Muscle layer of colon (tissue), 2 donors: ENCODE data around the gene PROM1.

Experiments used
- H3K27ac ChIP-seq: one replicate; pipeline ENCODE4 v1.7.0; 2013; ENCODE audit warnings: low read depth, mild to moderate bottlenecking, low read length, moderate library complexity
- H3K27me3 ChIP-seq, 2 donors: one replicate each; pipeline ENCODE4 v1.7.0; 2013; ENCODE audit warnings: low read length in 2 of 2, mild to moderate bottlenecking in 2 of 2; ENCODE audit not compliant: insufficient read depth in 2 of 2, control insufficient read depth in 1 of 2
- H3K36me3 ChIP-seq: one replicate; pipeline ENCODE4 v1.7.0; 2013; ENCODE audit warnings: mild to moderate bottlenecking, low read length; ENCODE audit not compliant: insufficient read depth
- H3K4me1 ChIP-seq: one replicate; pipeline ENCODE4 v1.7.0; 2013; ENCODE audit warnings: mild to moderate bottlenecking, low read length; ENCODE audit not compliant: insufficient read depth
- H3K4me3 ChIP-seq, 2 donors: one replicate each; pipeline ENCODE4 v1.7.0; 2013; ENCODE audit warnings: low read length in 2 of 2, low read depth in 1 of 2, mild to moderate bottlenecking in 1 of 2, moderate library complexity in 1 of 2
- H3K9ac ChIP-seq: one replicate; pipeline ENCODE4 v1.7.0; 2013; ENCODE audit warnings: low read length
- H3K9me3 ChIP-seq: one replicate; pipeline ENCODE4 v1.7.0; 2013; ENCODE audit warnings: mild to moderate bottlenecking, low read length
- donor health status: abdominal sarcoma.
- donor health status: Adenocarcinoma of cecum.

Gene PROM1

GRCh38 chr4:15976456-15977447 lies 107.1 kb downstream of the PROM1 start:
- Histone ChIP-seq H3K27me3 (no peaks in the 10 kb centered on the region), H3K27ac (no peak overlapping the region), H3K36me3 (no peaks in the 10 kb centered on the region), H3K9ac (no peak overlapping the region), H3K4me1 (no peaks in the 10 kb centered on the region), H3K9me3 (no peaks in the 10 kb centered on the region), H3K4me3 (no peak overlapping the region)

- Histone ChIP-seq H3K36me3 (no peaks in the 10 kb centered on the region), H3K9me3 (no peaks in the 10 kb centered on the region), H3K4me3 (no peak overlapping the region), H3K27ac (no peak overlapping the region), H3K4me1 (no peaks in the 10 kb centered on the region), H3K27me3 (no peaks in the 10 kb centered on the region), H3K9ac (no peak overlapping the region)
These were observed 112.6 kb downstream of the PROM1 start for GRCh38 chr4:15971068-15971801.

DNA sequence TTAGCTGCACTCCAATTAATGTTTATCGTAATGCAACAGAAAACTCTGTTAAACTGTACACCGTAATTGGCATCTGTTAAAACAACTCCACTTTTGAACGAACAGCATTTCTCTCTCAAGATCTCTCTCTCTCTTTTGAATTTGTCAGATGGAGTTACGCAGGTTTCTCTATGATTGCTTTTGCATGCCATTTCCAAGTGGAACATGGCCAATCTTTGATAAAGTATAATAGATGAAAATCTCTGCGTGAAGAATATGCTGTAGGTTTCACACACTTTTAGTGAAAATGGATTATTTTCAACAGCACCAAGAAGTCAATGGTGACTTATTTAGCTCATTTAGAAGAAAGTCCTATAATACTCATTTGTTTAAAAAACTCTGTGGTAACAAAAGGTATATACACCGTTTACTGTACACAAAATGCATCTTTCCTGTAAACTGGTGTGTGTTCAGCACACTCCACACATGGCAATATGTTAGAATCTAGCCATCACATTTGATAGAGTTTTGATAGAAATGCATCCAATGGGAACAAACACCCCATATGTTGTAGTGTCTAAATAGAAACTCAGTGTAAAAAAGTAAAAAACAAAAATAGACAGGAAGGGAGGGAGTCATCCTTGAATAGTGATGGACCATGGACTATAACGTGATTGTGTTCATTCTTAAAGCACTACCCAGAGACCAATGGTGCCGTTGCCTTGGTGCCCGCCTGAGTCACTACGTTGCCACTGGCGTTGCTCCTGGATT lies 115.1 kb downstream of the PROM1 start:
- Histone ChIP-seq H3K27me3 (no peaks in the 10 kb centered on the region), H3K9me3 (no peaks in the 10 kb centered on the region), H3K9ac (no peak overlapping the region), H3K27ac (no peak overlapping the region), H3K4me3 (no peak overlapping the region), H3K36me3 (no peaks in the 10 kb centered on the region), H3K4me1 (no peaks in the 10 kb centered on the region)

DNA sequence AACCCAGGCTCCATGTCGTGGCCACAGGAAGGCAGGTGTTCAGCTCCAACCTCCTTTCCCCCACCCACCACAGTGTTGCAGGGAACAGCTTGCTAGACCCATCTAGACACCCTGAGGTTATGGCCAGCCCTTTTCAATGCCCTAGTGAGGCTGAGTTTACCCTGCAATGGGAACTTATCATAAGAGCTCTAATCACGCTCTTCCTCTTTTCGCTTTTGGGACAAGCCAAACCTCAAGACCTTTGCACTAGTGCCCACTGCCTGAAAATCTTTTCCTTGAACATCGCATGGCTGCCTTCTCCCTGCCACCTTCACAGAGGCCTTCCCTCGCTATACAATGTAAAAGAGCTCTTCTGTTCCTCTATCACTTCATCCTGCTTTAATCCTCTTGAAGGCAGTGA lies 118.5 kb downstream of the PROM1 start:
- Histone ChIP-seq H3K36me3 (no peaks in the 10 kb centered on the region), H3K27ac (no peak overlapping the region), H3K27me3 (no peaks in the 10 kb centered on the region), H3K9ac (no peak overlapping the region), H3K4me3 (no peak overlapping the region), H3K9me3 (no peaks in the 10 kb centered on the region), H3K4me1 (peaks cover 8% of the 10 kb centered on the region)

- Histone ChIP-seq H3K4me3 (no peak overlapping the region), H3K9ac (no peak overlapping the region), H3K9me3 (no peaks in the 10 kb centered on the region), H3K27ac (no peak overlapping the region), H3K36me3 (no peaks in the 10 kb centered on the region), H3K27me3 (no peaks in the 10 kb centered on the region), H3K4me1 (peaks cover 8% of the 10 kb centered on the region)
These were observed 119.7 kb downstream of the PROM1 start for GRCh38 chr4:15964159-15964558.

- no peak overlapping the region for H3K27ac ChIP-seq
- H3K36me3 ChIP-seq, result no peaks in the 10 kb centered on the region
- H3K9me3 ChIP-seq, result no peaks in the 10 kb centered on the region
These were observed 120.2 kb downstream of the PROM1 start for GRCh38 chr4:15963576-15963975.

GRCh38 chr4:15963001-15963451 lies 120.8 kb downstream of the PROM1 start, which contains the start of gene FGFBP2:
Gene FGFBP2 (minus strand): TSS chr4:15963175. CDS start chr4:15963129, 46 bp downstream.
- Histone ChIP-seq H3K27ac (no peak within 1 kb of the TSS), H3K27me3 (no peaks in the 10 kb centered on the region), H3K4me3 (no peak within 1 kb of the TSS), H3K9ac (no peak within 1 kb of the TSS), H3K9me3 (no peaks in the 10 kb centered on the region), H3K36me3 (no peaks in the 10 kb centered on the region), H3K4me1 (peaks cover 8% of the 10 kb centered on the region)

More at GRCh38 chr4:15963576-15963975, 120.2 kb downstream of the PROM1 start:
- no peak overlapping the region for H3K9ac ChIP-seq
- H3K27me3 ChIP-seq, result no peaks in the 10 kb centered on the region
- no peak overlapping the region for H3K4me3 ChIP-seq
- peaks cover 8% of the 10 kb centered on the region for H3K4me1 ChIP-seq

DNA sequence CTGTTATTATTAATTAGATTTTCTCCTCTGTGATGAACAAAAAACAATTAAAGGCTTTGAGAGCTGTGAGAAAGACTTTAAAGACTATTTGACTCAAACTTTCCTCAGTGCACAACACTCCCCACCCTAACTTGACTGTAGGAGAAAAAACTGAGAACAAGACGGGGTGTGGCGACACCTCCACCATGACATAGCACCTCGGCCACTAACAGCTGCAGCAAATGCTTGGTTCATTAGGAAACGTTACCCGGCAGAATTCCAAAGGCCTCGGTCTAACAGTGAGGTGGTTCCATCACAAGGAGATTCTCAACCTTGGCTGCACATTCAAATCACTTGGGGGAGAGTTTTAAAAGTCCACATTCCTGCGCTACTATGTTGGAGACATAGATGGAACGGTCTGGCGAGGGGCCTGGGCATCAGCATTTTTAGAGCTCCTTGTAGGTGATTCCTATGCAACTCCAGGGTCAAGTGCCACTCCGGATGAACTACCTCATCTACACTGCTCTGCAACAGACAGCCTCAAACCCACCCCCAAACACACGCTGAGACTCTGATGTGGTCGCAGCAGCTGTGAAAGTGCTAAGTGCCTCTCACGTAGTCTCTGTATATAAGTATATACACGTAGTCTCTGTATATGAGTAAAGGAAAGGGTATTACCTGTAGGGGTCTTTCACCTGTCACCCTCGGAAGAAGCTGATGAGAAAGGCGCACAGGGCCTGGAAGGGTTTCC lies 121.9 kb downstream of the PROM1 start:
- no peak overlapping the region for H3K4me3 ChIP-seq
- H3K4me1 ChIP-seq, result peaks cover 8% of the 10 kb centered on the region
- H3K27ac ChIP-seq, result no peak overlapping the region
- H3K36me3 ChIP-seq, result no peaks in the 10 kb centered on the region
- H3K9me3 ChIP-seq, result no peaks in the 10 kb centered on the region
- H3K27me3 ChIP-seq, result no peaks in the 10 kb centered on the region
- no peak overlapping the region for H3K9ac ChIP-seq

DNA sequence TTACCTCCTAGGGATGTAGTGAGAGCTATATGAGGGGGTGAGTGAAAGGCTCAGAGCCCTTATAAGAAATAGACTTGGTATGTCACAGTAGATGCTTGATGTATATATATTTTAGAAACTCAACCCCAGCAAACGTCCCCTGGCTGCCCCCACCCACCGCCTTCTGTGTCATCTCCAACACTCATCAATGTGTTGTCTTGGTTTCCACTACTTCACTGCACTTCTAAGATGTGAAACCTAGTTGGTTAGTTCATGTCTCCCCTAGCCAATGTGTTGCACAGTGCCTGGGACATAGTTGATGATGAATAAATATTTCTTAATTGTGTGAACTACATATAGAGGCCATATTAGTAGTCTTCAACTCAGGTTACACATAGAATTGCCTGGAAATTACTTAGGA lies 125.3 kb downstream of the PROM1 start:
- H3K9ac ChIP-seq, result no peak overlapping the region
- no peaks in the 10 kb centered on the region for H3K36me3 ChIP-seq
- H3K9me3 ChIP-seq, result no peaks in the 10 kb centered on the region
- H3K27me3 ChIP-seq, result no peaks in the 10 kb centered on the region
- H3K4me3 ChIP-seq, result no peak overlapping the region
- H3K4me1 ChIP-seq, result peaks cover 7% of the 10 kb centered on the region
- no peak overlapping the region for H3K27ac ChIP-seq

GRCh38 chr4:15956179-15956850 lies 127.5 kb downstream of the PROM1 start:
- Histone ChIP-seq H3K9me3 (no peaks in the 10 kb centered on the region), H3K4me3 (no peak overlapping the region), H3K9ac (no peak overlapping the region), H3K4me1 (no peaks in the 10 kb centered on the region), H3K27ac (no peak overlapping the region), H3K36me3 (no peaks in the 10 kb centered on the region), H3K27me3 (no peaks in the 10 kb centered on the region)
